HG02840 (cell line): ENCODE measurements around the gene LAMC3.

Experiments
- ATAC-seq: cut with Tn5 transposase; IDR thresholded peaks from one replicate; pipeline ENCODE4 v1.9.1; 2021; ENCODE audit warnings: mild to moderate bottlenecking, moderate library complexity, moderate number of reproducible peaks; ENCODE audit not compliant: unreplicated experiment, low FRiP score

The LAMC3 gene

GRCh38 chr9:131008086-131008485 is 888 bp upstream of the LAMC3 start:
- ATAC-seq = no peak

DNA sequence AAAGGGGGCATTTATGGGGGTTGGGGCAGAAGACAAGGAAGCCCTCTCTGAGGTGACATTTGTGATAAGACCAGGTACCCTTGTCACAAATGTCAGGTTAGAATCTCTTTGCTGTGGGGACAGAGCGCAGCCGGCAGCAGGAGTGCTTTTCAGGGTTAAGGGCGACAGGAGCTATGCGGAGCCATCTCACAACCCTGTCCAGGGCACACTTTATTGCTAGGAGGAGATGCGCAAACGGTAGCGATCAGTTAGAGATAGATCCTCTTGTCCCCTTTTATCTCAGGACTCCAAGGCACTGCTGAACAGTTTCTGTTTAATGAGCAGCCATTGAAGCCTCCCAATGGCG is 438 bp upstream of the LAMC3 start:
- ATAC-seq = no peak

DNA sequence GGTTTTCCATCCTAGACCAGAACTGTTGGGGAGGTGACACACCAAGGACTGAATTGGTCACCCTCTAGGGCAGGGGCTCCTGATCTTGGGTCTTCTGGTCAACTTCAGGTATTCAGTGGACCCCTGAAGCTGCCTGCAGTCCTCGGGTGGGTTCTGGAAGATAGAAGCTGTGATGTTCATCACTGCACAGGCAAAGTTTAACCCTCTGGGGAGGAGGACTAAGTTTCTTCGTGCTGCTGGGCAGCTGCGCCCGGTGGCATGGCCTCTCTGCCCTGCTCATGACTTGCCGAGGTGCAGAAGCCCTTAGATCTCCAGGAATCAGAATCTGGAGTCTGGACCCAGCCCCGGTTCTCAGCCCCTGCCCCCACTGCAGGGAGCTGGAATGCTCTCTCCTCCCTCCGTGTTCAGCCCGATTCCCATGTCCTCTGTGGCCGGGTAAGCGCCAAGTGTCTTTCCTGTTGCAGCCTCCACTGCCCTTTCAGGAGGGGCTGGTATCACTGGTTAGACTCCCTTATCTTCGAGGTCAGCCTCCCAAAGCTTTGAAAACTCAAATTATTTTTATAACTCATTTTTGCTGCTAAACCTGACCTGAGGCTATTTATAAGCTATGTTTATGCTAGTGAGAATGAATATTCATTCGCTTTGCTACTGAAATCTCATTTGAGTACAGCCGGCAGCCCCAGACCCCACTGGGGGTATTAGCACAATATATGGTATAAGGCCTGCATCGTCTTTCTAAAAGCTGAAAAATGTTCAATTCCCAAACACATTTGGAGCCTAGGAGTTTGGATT is 1.7 kb downstream of the LAMC3 start:
- ATAC-seq = no peak

DNA sequence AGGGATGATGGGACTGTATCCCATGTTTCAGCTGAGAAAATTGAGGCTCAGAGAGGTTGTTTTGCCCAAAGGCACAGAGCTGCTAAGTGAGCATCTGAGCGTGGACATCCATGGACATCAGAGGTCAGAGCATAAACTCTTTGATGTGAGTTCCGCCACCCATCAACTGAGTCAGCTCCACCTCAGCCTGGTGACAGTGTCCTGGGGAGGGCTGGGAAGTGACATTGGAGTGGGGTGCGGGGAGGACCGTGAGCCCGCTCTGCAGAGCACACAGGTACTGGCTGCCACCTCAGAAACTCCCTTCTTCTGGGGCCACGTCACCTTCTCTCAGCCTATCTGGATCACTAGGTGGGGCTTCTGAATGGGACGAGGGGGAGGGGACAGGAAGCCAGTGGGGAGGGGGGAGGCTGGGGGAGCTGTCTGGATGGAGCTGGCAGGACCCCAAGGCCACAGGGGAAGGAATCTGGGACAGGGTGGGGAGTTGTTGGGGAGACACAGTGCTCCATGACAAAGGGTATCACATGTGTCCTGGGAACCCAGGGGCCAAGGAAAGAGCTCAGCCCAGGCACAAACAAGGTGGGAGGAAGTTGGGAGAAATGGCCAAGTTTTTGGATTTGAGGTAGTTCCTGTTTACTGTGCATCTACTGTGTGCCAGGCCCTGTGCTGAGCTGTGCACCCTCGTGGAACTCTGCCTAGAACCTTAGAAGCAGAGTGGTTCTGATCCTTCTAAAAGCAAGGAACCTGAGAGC is 2.5 kb downstream of the LAMC3 start:
- ATAC-seq = no peak

GRCh38 chr9:131012023-131012334 is 3.0 kb downstream of the LAMC3 start:
- ATAC-seq = no peak

GRCh38 chr9:131012396-131012917 is 3.5 kb downstream of the LAMC3 start:
- ATAC-seq = no peak

- no peak for ATAC-seq
Measured at GRCh38 chr9:131013015-131013755, 4.2 kb downstream of the LAMC3 start.

DNA sequence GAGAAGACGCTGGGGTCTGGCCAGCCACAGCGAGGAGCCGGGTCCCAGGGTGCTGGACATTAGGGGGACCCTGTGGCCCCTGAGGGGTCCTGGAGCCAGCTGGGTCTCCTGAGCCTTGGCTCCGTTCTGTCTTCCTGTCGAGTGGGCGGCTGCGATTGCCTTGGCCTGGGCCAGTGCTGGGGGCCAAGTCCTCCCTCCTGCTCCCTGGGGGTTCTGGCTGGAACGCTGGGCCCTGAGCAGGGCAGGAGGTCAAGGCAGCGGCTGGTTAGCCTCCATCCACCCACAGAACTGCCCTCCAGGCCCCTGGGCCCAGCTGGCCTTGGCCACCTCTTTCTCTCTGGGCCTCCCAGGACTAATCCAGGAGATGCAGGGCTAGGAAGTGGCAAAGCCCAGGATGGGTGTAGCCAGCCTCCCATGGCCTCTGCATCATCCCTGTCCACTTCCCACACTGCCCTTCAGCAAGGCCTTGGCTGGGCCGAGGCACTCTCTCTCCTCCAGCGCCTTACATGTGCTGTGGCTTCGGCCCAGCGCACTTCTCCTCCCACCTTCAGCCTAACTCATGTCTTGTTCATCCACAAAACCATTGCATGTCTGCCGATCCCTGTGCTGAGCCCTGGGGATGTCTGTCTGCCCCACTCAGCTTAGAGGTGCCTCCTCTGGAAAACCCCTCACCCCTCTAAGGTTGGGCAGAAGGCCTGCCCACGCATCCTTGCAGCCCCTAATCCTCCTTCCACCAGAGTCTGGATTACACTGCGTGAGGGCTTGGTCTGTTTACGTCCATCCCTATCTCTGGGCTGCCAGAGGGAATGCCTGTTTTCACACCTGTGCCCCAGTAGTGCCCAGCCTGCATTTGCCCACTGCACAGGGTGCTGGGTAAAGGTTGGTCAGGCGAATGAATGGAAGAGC is 5.0 kb downstream of the LAMC3 start:
- no peak for ATAC-seq

DNA sequence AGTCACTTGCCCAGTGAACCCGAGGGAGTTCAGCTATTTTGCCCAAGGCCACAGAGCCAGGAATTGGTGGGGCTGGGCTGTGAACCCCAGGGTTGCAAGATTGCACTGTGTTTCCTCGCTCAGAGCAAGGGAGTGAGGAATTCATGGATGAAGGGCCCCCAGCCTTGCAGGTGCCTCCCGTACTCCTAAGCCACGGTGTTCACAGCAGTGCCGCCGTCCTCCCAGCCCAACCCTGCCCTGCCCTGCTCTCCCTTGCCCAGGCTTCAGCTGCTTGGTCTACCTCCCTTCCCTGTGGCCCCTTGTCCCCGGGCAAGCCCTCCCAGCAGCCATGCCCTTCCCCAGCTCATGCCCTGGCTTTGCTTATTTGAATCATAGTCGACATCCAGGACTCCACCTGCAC is 6.1 kb downstream of the LAMC3 start:
- no peak for ATAC-seq

- no peak for ATAC-seq
Measured at GRCh38 chr9:131015876-131016397, 7.0 kb downstream of the LAMC3 start.

- no peak for ATAC-seq
Measured at GRCh38 chr9:131017067-131017466, 8.1 kb downstream of the LAMC3 start.

DNA sequence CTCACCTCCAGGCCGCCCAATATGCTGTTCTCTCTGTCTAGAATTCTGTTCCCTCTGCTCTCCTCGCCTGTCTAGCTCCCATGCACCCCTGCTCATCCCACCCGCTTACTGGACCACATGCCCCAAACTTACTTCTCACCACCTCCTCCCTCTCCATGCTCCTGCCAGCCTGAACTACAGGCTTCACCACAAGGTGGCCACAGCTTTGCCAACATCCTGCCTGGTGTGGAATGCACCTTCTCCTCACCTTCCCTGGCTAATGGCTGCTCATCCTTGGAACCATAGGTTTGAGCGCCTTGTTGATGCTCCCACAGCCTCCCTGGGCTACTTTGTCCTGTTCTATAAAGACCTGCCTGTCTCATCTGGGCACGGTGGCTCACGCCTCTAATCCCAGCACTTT is 9.6 kb downstream of the LAMC3 start:
- ATAC-seq = no peak

- ATAC-seq = no peak
Measured at GRCh38 chr9:131019388-131020239, 10.6 kb downstream of the LAMC3 start.

DNA sequence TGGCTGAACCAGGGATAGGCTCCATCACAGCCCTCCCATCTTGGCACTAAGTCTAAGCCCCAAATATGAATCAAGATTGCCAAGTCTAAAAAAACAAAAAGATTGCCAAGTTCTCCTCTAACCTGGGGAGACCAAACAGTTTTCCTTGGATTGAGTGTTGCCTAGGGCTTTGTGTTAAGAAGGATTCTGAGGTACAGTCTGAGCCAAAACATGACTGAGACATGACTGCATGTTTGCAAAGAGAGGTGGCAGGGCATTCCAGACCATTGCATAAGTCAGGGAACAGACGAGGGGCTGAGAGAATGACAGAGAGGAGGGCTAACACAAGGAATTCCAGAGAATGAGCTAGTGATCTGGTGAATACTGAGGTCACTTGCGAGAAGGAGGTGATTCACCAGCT is 11.4 kb downstream of the LAMC3 start:
- no peak for ATAC-seq

- ATAC-seq = no peak
Measured at GRCh38 chr9:131020862-131021261, 11.9 kb downstream of the LAMC3 start.

- ATAC-seq = no peak
Measured at GRCh38 chr9:131021785-131022184, 12.8 kb downstream of the LAMC3 start.

- ATAC-seq = no peak
Measured at GRCh38 chr9:131024978-131025868, 16.2 kb downstream of the LAMC3 start.
